ENCODE measurements around the gene DOCK9.

- TF ChIP-seq REST (IDR thresholded peaks at IDR 0.05; ENCODE audit: unreplicated experiment) (no peak), POLR2AphosphoS5 (IDR thresholded peaks at IDR 0.05; ENCODE audit: low read depth) (no peak), EZH2 (IDR thresholded peaks at IDR 0.05; ENCODE audit: low read depth, unreplicated experiment) (no peak), EZH2phosphoT487 (IDR thresholded peaks at IDR 0.05; ENCODE audit: unreplicated experiment) (no peak), NANOG (IDR thresholded peaks at IDR 0.05; ENCODE audit: borderline replicate concordance) (no peak), STAT1 (IDR thresholded peaks at IDR 0.05; ENCODE audit: unreplicated experiment) (no peak)
- TF ChIP-seq, protein P1, sequence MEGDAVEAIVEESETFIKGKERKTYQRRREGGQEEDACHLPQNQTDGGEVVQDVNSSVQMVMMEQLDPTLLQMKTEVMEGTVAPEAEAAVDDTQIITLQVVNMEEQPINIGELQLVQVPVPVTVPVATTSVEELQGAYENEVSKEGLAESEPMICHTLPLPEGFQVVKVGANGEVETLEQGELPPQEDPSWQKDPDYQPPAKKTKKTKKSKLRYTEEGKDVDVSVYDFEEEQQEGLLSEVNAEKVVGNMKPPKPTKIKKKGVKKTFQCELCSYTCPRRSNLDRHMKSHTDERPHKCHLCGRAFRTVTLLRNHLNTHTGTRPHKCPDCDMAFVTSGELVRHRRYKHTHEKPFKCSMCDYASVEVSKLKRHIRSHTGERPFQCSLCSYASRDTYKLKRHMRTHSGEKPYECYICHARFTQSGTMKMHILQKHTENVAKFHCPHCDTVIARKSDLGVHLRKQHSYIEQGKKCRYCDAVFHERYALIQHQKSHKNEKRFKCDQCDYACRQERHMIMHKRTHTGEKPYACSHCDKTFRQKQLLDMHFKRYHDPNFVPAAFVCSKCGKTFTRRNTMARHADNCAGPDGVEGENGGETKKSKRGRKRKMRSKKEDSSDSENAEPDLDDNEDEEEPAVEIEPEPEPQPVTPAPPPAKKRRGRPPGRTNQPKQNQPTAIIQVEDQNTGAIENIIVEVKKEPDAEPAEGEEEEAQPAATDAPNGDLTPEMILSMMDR (conservative IDR thresholded peaks at IDR 0.05; ENCODE audit: low read depth in 2 of 2) = no peak
Observed at GRCh38 chr13:98844021-98844420, 133.8 kb downstream of the DOCK9 start.
